ENCODE results near the gene CHRDL2.

Gene CHRDL2

DNA sequence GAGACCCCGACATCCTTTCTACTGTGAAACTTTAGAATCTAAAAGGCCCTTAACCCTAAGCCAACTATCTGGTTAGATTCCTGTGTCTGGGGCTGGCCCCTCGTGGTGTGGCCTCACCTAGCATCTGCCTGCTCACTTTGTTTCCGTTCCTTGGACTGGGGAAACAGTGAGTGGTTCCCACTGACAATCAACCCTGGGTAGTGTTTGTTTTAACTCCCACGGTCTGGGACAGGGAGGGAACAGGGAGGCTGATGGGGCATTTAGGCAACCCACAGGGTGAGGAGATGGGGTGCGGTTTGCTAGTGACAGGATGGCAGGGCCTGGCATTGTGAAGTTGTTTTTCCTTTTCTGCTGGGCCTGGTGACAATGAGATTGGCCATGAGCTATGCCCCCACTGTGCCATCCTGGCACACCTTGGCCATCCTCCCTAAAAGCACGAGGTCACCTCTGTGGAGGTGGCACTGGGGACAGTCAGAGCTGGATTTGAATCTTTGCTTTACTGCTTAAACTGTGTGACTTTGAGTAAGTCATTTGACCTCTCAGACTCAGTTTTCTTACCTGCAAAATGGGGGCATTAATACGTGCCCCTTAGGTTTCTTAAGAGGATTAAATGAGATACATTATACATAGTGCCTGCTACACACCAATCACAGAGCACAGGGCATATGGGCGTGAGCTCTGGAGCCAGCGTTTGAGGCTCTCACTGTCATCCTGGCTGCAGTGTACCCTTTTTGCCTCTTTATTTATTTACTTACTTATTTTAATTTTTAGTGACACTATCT is 31.4 kb downstream of the CHRDL2 start:
- Histone ChIP-seq H3K9me3 (ENCODE audit: low read depth, low read length) (no peaks in the 10 kb centered on the region), H3K9ac (ENCODE audit: insufficient read length) (no peak overlapping the region), H3K4me3 (no peak overlapping the region), H3K27ac (no peak overlapping the region), H3K36me3 (ENCODE audit: insufficient read depth, low read length) (no peaks in the 10 kb centered on the region)
- DNase-seq (ENCODE audit: low read depth, low spot score), result no peak
- no peak for TF ChIP-seq EZH2 (IDR thresholded peaks at IDR 0.05)
- TF ChIP-seq POLR2AphosphoS5 (IDR thresholded peaks at IDR 0.05; ENCODE audit: borderline replicate concordance, low read depth, low read length), result no peak
- no peak for TF ChIP-seq FOXP2 (optimal IDR thresholded peaks at IDR 0.05; ENCODE audit: control extremely low read depth, extremely low read length, insufficient read depth)

GRCh38 chr11:74697722-74698121 is 33.5 kb downstream of the CHRDL2 start:
- H3K27ac ChIP-seq, result no peak overlapping the region
- no peak overlapping the region for H3K4me3 ChIP-seq
- no peak for TF ChIP-seq POLR2AphosphoS5 (IDR thresholded peaks at IDR 0.05; ENCODE audit: borderline replicate concordance, low read depth, low read length)
- no peak for DNase-seq (ENCODE audit: low read depth, low spot score)
- no peak overlapping the region for H3K9ac ChIP-seq (ENCODE audit: insufficient read length)
- no peaks in the 10 kb centered on the region for H3K36me3 ChIP-seq (ENCODE audit: insufficient read depth, low read length)
- H3K9me3 ChIP-seq (ENCODE audit: low read depth, low read length), result no peaks in the 10 kb centered on the region

- Histone ChIP-seq H3K9ac (ENCODE audit: insufficient read length) (no peak overlapping the region), H3K4me3 (no peak overlapping the region), H3K36me3 (ENCODE audit: insufficient read depth, low read length) (no peaks in the 10 kb centered on the region), H3K9me3 (ENCODE audit: low read depth, low read length) (no peaks in the 10 kb centered on the region), H3K27ac (no peak overlapping the region)
- DNase-seq (ENCODE audit: low read depth, low spot score), result no peak
- TF ChIP-seq FOXP2 (optimal IDR thresholded peaks at IDR 0.05; ENCODE audit: control extremely low read depth, extremely low read length, insufficient read depth), result no peak
Observed at GRCh38 chr11:74696939-74697675, 34.1 kb downstream of the CHRDL2 start.

- H3K4me3 ChIP-seq, result no peak overlapping the region
- TF ChIP-seq FOXP2 (optimal IDR thresholded peaks at IDR 0.05; ENCODE audit: control extremely low read depth, extremely low read length, insufficient read depth) (no peak), EZH2 (IDR thresholded peaks at IDR 0.05) (no peak), POLR2AphosphoS5 (IDR thresholded peaks at IDR 0.05; ENCODE audit: borderline replicate concordance, low read depth, low read length) (no peak)
- no peaks in the 10 kb centered on the region for H3K36me3 ChIP-seq (ENCODE audit: insufficient read depth, low read length)
- H3K9me3 ChIP-seq (ENCODE audit: low read depth, low read length), result no peaks in the 10 kb centered on the region
- H3K9ac ChIP-seq (ENCODE audit: insufficient read length), result no peak overlapping the region
- DNase-seq (ENCODE audit: low read depth, low spot score), result no peak
- H3K27ac ChIP-seq, result no peak overlapping the region
Observed at GRCh38 chr11:74696500-74696899, 34.7 kb downstream of the CHRDL2 start.

GRCh38 chr11:74695705-74696280 is 35.4 kb downstream of the CHRDL2 start:
- Histone ChIP-seq H3K9me3 (ENCODE audit: low read depth, low read length) (no peaks in the 10 kb centered on the region), H3K9ac (ENCODE audit: insufficient read length) (no peak overlapping the region), H3K36me3 (ENCODE audit: insufficient read depth, low read length) (no peaks in the 10 kb centered on the region), H3K4me3 (no peak overlapping the region), H3K27ac (no peak overlapping the region)
- no peak for DNase-seq (ENCODE audit: low read depth, low spot score)
- TF ChIP-seq EZH2 (IDR thresholded peaks at IDR 0.05), result no peak
- no peak for TF ChIP-seq POLR2AphosphoS5 (IDR thresholded peaks at IDR 0.05; ENCODE audit: borderline replicate concordance, low read depth, low read length)
- no peak for TF ChIP-seq FOXP2 (optimal IDR thresholded peaks at IDR 0.05; ENCODE audit: control extremely low read depth, extremely low read length, insufficient read depth)

GRCh38 chr11:74694136-74694930 is 36.9 kb downstream of the CHRDL2 start:
- no peak overlapping the region for H3K9ac ChIP-seq (ENCODE audit: insufficient read length)
- H3K36me3 ChIP-seq (ENCODE audit: insufficient read depth, low read length), result no peaks in the 10 kb centered on the region
- H3K27ac ChIP-seq, result no peak overlapping the region
- no peak overlapping the region for H3K4me3 ChIP-seq
- DNase-seq (ENCODE audit: low read depth, low spot score), result no peak
- H3K9me3 ChIP-seq (ENCODE audit: low read depth, low read length), result no peaks in the 10 kb centered on the region
- TF ChIP-seq FOXP2 (optimal IDR thresholded peaks at IDR 0.05; ENCODE audit: control extremely low read depth, extremely low read length, insufficient read depth) (no peak), EZH2 (IDR thresholded peaks at IDR 0.05) (no peak), POLR2AphosphoS5 (IDR thresholded peaks at IDR 0.05; ENCODE audit: borderline replicate concordance, low read depth, low read length) (no peak)

DNA sequence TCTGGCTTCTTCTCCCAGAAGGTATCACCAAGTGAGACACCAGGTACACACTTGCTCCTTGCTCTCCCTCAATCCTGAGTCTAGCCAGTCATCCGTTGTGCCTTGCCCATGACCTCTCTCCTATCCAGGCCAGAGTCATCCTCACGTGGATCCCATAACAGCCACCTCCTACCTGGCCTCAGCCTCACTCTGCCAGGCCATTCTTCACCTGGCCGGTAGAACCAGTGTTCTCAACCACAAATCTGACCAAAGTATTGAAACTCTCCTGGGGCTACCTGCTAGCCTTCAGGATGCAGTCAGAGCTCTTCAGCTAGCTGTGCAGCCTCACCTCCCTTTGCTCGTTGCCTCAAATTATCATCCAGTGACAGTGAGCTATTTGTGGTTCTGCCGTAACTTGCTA is 37.7 kb downstream of the CHRDL2 start:
- DNase-seq (ENCODE audit: low read depth, low spot score), result no peak
- no peaks in the 10 kb centered on the region for H3K9me3 ChIP-seq (ENCODE audit: low read depth, low read length)
- no peaks in the 10 kb centered on the region for H3K36me3 ChIP-seq (ENCODE audit: insufficient read depth, low read length)
- no peak overlapping the region for H3K4me3 ChIP-seq
- TF ChIP-seq EZH2 (IDR thresholded peaks at IDR 0.05), result no peak
- no peak for TF ChIP-seq POLR2AphosphoS5 (IDR thresholded peaks at IDR 0.05; ENCODE audit: borderline replicate concordance, low read depth, low read length)
- TF ChIP-seq FOXP2 (optimal IDR thresholded peaks at IDR 0.05; ENCODE audit: control extremely low read depth, extremely low read length, insufficient read depth), result no peak
- no peak overlapping the region for H3K9ac ChIP-seq (ENCODE audit: insufficient read length)
- H3K27ac ChIP-seq, result no peak overlapping the region

DNA sequence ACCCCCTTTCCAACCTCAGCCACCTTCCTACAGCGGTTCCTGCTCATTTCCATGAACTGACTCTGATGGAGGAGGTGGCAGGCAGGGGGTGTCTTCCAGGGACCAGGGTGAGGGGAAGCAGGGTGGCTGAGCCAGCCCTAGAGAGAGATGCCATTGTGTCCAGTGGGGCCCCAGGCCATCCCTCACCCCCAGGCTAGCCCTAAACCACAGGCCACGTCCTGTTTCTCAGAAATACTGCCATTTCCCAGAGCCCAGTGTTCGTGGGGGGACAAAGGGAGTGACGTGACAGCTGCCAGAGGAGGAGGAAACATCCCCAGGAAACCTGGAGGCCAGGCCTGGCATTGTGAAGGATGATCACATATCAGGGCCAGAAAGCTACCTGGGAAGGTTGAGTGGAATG is 39.5 kb downstream of the CHRDL2 start:
- no peak overlapping the region for H3K4me3 ChIP-seq
- H3K9ac ChIP-seq (ENCODE audit: insufficient read length), result no peak overlapping the region
- H3K36me3 ChIP-seq (ENCODE audit: insufficient read depth, low read length), result no peaks in the 10 kb centered on the region
- no peak for DNase-seq (ENCODE audit: low read depth, low spot score)
- no peaks in the 10 kb centered on the region for H3K9me3 ChIP-seq (ENCODE audit: low read depth, low read length)
- no peak for TF ChIP-seq FOXP2 (optimal IDR thresholded peaks at IDR 0.05; ENCODE audit: control extremely low read depth, extremely low read length, insufficient read depth)
- TF ChIP-seq EZH2 (IDR thresholded peaks at IDR 0.05), result no peak
- TF ChIP-seq POLR2AphosphoS5 (IDR thresholded peaks at IDR 0.05; ENCODE audit: borderline replicate concordance, low read depth, low read length), result no peak
- no peak overlapping the region for H3K27ac ChIP-seq
